Stimulated activated CD8-positive, alpha-beta memory T cell treated with anti-CD3 and anti-CD28 coated beads, Interleukin-4, amount 100 ng/mL, for 1 hour (primary cell): Measurements from ENCODE around the gene SGCD.
"Not testable (repeated sequence)": the region's sequence is repeated elsewhere in the genome, so short reads cannot be mapped to it uniquely, and the experiment has no call there.

Source experiments
- DNase-seq, 2 donors: peaks; one replicate each; pipeline ENCODE4 v3.0.0-alpha.2; 2020; ENCODE audit warnings: low read depth in 2 of 2, low spot score in 1 of 2

The SGCD gene

GRCh38 chr5:156618601-156619000, 291.6 kb downstream of the SGCD start:
- DNase-seq: no peak

- DNase-seq: no peak
Measured at GRCh38 chr5:156621719-156622118, 294.8 kb downstream of the SGCD start.

GRCh38 chr5:156623381-156624040, 296.5 kb downstream of the SGCD start:
- DNase-seq: no peak

GRCh38 chr5:156624686-156625085, 297.7 kb downstream of the SGCD start:
- no peak for DNase-seq

- DNase-seq: no peak
Measured at GRCh38 chr5:156628421-156628820, 301.5 kb downstream of the SGCD start.

GRCh38 chr5:156631005-156631404, 304.0 kb downstream of the SGCD start:
- DNase-seq: no peak

- DNase-seq: no peak
Measured at GRCh38 chr5:156634301-156634700, 307.3 kb downstream of the SGCD start.

GRCh38 chr5:156640691-156641241, 313.8 kb downstream of the SGCD start:
- DNase-seq: no peak

- DNase-seq: no peak
Measured at GRCh38 chr5:156641686-156642085, 314.7 kb downstream of the SGCD start.

- no peak for DNase-seq
Measured at GRCh38 chr5:156647034-156647451, 320.1 kb downstream of the SGCD start.

GRCh38 chr5:156654444-156654843, 327.5 kb downstream of the SGCD start:
- no peak for DNase-seq

GRCh38 chr5:156655732-156656131, 328.8 kb downstream of the SGCD start:
- DNase-seq: no peak

GRCh38 chr5:156664832-156665231, 337.9 kb downstream of the SGCD start:
- DNase-seq: not testable (repeated sequence)

- DNase-seq: not testable (repeated sequence)
Measured at GRCh38 chr5:156666686-156667085, 339.7 kb downstream of the SGCD start.

GRCh38 chr5:156667616-156668015, 340.7 kb downstream of the SGCD start:
- DNase-seq: no peak

- no peak for DNase-seq
Measured at GRCh38 chr5:156669416-156669815, 342.5 kb downstream of the SGCD start.

- DNase-seq: no peak
Measured at GRCh38 chr5:156670615-156671014, 343.7 kb downstream of the SGCD start.

- DNase-seq: no peak
Measured at GRCh38 chr5:156675395-156675794, 348.4 kb downstream of the SGCD start.

- no peak for DNase-seq
Measured at GRCh38 chr5:156677963-156678362, 351.0 kb downstream of the SGCD start.

GRCh38 chr5:156678484-156678883, 351.5 kb downstream of the SGCD start:
- no peak for DNase-seq

GRCh38 chr5:156680831-156681230, 353.9 kb downstream of the SGCD start:
- DNase-seq: no peak

- no peak for DNase-seq
Measured at GRCh38 chr5:156681265-156681664, 354.3 kb downstream of the SGCD start.

GRCh38 chr5:156682971-156683370, 356.0 kb downstream of the SGCD start:
- no peak for DNase-seq
